K562 (cell line): ENCODE measurements around the gene MFSD2B. TPM values are rescaled to one million over a fixed set of nuclear protein-coding genes. Genes with fewer than 3 reads are reported as not detected.
A peak's percentile ranks its signal among the peaks of the same experiment; 100 is the strongest.

ENCODE experiments used
- CC2D1A ChIP-seq: fragments of 450-650 bp; IDR thresholded peaks from 2 replicates; pipeline ENCODE4 v1.6.1; 2017; ENCODE audit warnings: mild to moderate bottlenecking
- FOXM1 ChIP-seq, 2 experiments: fragments of 450-650 bp in 1 of 2; sonication (generic) in 1 of 2; formaldehyde crosslinking in 1 of 2; IDR thresholded peaks; 2 replicates each; pipeline versions ENCODE4 v1.6.1 to v1.9.0; 2017 to 2022; ENCODE audit warnings: low read depth in 2 of 2, mild to moderate bottlenecking in 2 of 2, missing genetic modification reagents in 1 of 2, moderate library complexity in 1 of 2
- KDM4B ChIP-seq, 2 experiments: fragments of 450-650 bp in 1 of 2; sonication (generic) in 1 of 2; IDR thresholded peaks; 2 replicates each; pipeline ENCODE4 v1.6.1; 2016 to 2017; ENCODE audit warnings: borderline replicate concordance in 2 of 2, antibody characterized with exemption in 1 of 2, low read depth in 1 of 2, mild to moderate bottlenecking in 1 of 2
- KHSRP ChIP-seq: fragments of 450-650 bp; IDR thresholded peaks from 2 replicates; pipeline ENCODE4 v1.6.1; 2017
- MAX ChIP-seq: sonication (generic); formaldehyde crosslinking; IDR thresholded peaks from 2 replicates; pipeline ENCODE4 v1.9.0; 2022; ENCODE audit warnings: mild to moderate bottlenecking, missing genetic modification reagents
- MEF2A ChIP-seq: IDR thresholded peaks from 2 replicates; pipeline ENCODE4 v1.6.1; 2011; ENCODE audit warnings: low read depth, mild to moderate bottlenecking, low read length, moderate library complexity; ENCODE audit not compliant: control insufficient read depth
- NCOA1 ChIP-seq: fragments of 450-650 bp; IDR thresholded peaks from 2 replicates; pipeline ENCODE4 v1.6.1; 2016; ENCODE audit warnings: low read depth
- NFIX ChIP-seq: fragments of 250-450 bp; sonication (Bioruptor Pico); IDR thresholded peaks from 2 replicates; pipeline ENCODE4 v1.4.0; 2020; ENCODE audit warnings: low read depth, mild to moderate bottlenecking, moderate library complexity
- NR4A1 ChIP-seq, 2 experiments: fragments of 250-450 bp in 1 of 2; fragments of 450-650 bp in 1 of 2; sonication (Bioruptor Pico) in 1 of 2; IDR thresholded peaks; 2 replicates each; pipeline versions ENCODE4 v1.4.0 to v1.6.1; 2016 to 2020; ENCODE audit warnings: mild to moderate bottlenecking in 2 of 2, missing compliant biosample characterization in 1 of 2, missing genetic modification characterization in 1 of 2, moderate library complexity in 1 of 2
- PHF21A ChIP-seq: fragments of 450-650 bp; IDR thresholded peaks from 2 replicates; pipeline ENCODE4 v1.6.1; 2017; ENCODE audit warnings: low read depth, borderline replicate concordance
- PYGO2 ChIP-seq: fragments of 450-650 bp; IDR thresholded peaks from 2 replicates; pipeline ENCODE4 v1.6.1; 2016; ENCODE audit warnings: mild to moderate bottlenecking, missing genetic modification characterization, moderate library complexity, missing compliant biosample characterization
- RFX1 ChIP-seq: fragments of 450-650 bp; IDR thresholded peaks from 2 replicates; pipeline ENCODE4 v1.6.1; 2016; ENCODE audit warnings: mild to moderate bottlenecking, moderate library complexity
- SIX5 ChIP-seq, 2 experiments: IDR thresholded peaks; 2 replicates each; pipeline ENCODE4 v1.6.1; 2011; ENCODE audit warnings: low read length in 2 of 2, borderline replicate concordance in 1 of 2, low read depth in 1 of 2, mild to moderate bottlenecking in 1 of 2, moderate library complexity in 1 of 2; ENCODE audit not compliant: insufficient read depth in 1 of 2
- SMARCA4 ChIP-seq: fragments of 450-650 bp; IDR thresholded peaks from 2 replicates; pipeline ENCODE4 v1.6.1; 2016
- SP1 ChIP-seq: sonication (generic); formaldehyde crosslinking; IDR thresholded peaks from 2 replicates; pipeline ENCODE4 v1.8.1; 2022; ENCODE audit warnings: mild to moderate bottlenecking, missing genetic modification reagents
- TCF3 ChIP-seq: sonication (generic); formaldehyde crosslinking; IDR thresholded peaks from 2 replicates; pipeline ENCODE4 v1.4.0; 2020; ENCODE audit warnings: mild to moderate bottlenecking, missing genetic modification reagents
- UBTF ChIP-seq, 2 experiments: IDR thresholded peaks; 2 replicates each; pipeline ENCODE4 v1.6.1; 2012; ENCODE audit warnings: improper control_type of control experiment in 2 of 2, low read depth in 2 of 2, low read length in 2 of 2, borderline replicate concordance in 1 of 2
- ZNF3 ChIP-seq: fragments of 250-450 bp; sonication (Bioruptor Pico); IDR thresholded peaks from 2 replicates; pipeline ENCODE4 v1.5.0; 2021; ENCODE audit warnings: mild to moderate bottlenecking, moderate library complexity
- ZNF384 ChIP-seq: IDR thresholded peaks from 2 replicates; pipeline ENCODE4 v1.6.1; 2012; ENCODE audit warnings: low read depth, low read length, improper control_type of control experiment
- ZNF444 ChIP-seq: fragments of 250-450 bp; sonication (Bioruptor Pico); IDR thresholded peaks from 2 replicates; pipeline ENCODE4 v1.4.0; 2020; ENCODE audit warnings: mild to moderate bottlenecking, moderate library complexity
- polyA plus RNA-seq, 8 experiments: library from polyadenylated mRNA; depleted of rRNA in 4 of 8; stranded (reverse) in 5 of 8; unstranded in 3 of 8; fragments of >200 nt; fragmentation: Nextera tagmentation in 2 of 8; fragmentation: Illumina TruSeq in 1 of 8; extraction: Ambion mirVana in 2 of 8; extraction: Trizol in 1 of 8; gene quantifications; 2 replicates each; pipeline versions ENCODE4 v1.2.1 to v1.2.3, GENCODE V29; 2011 to 2014; ENCODE audit warnings: inconsistent platforms in 1 of 8, missing spikeins in 1 of 8
- total RNA-seq, 7 experiments: library from RNA; depleted of rRNA in 6 of 7; stranded (reverse); fragments of >200 nt in 6 of 7; fragmentation: Illumina TruSeq in 2 of 7; extraction: Trizol in 2 of 7; gene quantifications; 2 replicates each; pipeline versions ENCODE4 v1.2.1 to v1.2.3, GENCODE V29; 2011 to 2021; ENCODE audit warnings: low replicate concordance in 1 of 7
- TF ChIP-seq, protein P1 (sequence below), 2 experiments: IDR thresholded peaks in 1 of 2; conservative IDR thresholded peaks in 1 of 2; 2 replicates each; pipeline ENCODE4 v1.6.1; 2016; ENCODE audit warnings: low read depth in 2 of 2, mild to moderate bottlenecking in 1 of 2, missing compliant biosample characterization in 1 of 2, missing genetic modification characterization in 1 of 2, moderate library complexity in 1 of 2

The MFSD2B gene
- total and polyA plus RNA-seq, 9 of the 15 experiments (the other 6 are each of a cell fraction or from before 2014, with no cell fraction given), result 2.6 to 10.9 (median 6.8) TPM

GRCh38 chr2:24011250-24012104, 1.6 kb downstream of the MFSD2B start (continued):
- TF ChIP-seq SIX5 (IDR thresholded peaks at IDR 0.05; ENCODE audit: borderline replicate concordance in 1 of 2, insufficient read depth in 1 of 2, low read depth in 1 of 2, low read length in 2 of 2), result no peak
- TF ChIP-seq KHSRP, result peak; percentile 75; the same call in 1 of the 2 replicates
- no peak for TF ChIP-seq ZNF384
- TF ChIP-seq RFX1, result no peak
- TF ChIP-seq, protein P1, sequence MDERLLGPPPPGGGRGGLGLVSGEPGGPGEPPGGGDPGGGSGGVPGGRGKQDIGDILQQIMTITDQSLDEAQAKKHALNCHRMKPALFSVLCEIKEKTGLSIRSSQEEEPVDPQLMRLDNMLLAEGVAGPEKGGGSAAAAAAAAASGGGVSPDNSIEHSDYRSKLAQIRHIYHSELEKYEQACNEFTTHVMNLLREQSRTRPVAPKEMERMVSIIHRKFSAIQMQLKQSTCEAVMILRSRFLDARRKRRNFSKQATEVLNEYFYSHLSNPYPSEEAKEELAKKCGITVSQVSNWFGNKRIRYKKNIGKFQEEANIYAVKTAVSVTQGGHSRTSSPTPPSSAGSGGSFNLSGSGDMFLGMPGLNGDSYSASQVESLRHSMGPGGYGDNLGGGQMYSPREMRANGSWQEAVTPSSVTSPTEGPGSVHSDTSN (CRISPR knock-in tag; IDR thresholded peaks at IDR 0.05; ENCODE audit: low read depth), result no peak
- TF ChIP-seq, protein P1 (tag; conservative IDR thresholded peaks at IDR 0.05; ENCODE audit: low read depth), result peak; percentile 64
- TF ChIP-seq SP1, result peak; percentile 51; the same call in 1 of the 2 replicates
- 0 out of 2 replicates have a peak, but pooled peaks have one; percentile 48 for TF ChIP-seq PHF21A
- peak; percentile 97 for TF ChIP-seq CC2D1A
- TF ChIP-seq SMARCA4, result peak; percentile 99
- no peak for TF ChIP-seq NR4A1 (CRISPR knock-in tag; IDR thresholded peaks at IDR 0.05)
- peak; percentile 40; the same call in 1 of the 2 replicates for TF ChIP-seq NR4A1 (tag; IDR thresholded peaks at IDR 0.05)
- TF ChIP-seq ZNF3, result 0 out of 2 replicates have a peak, but pooled peaks have one; percentile 29
- 0 out of 2 replicates have a peak, but pooled peaks have one; percentile 58 for TF ChIP-seq PYGO2 (tag)
- 0 out of 2 replicates have a peak, but pooled peaks have one; percentile 33 for TF ChIP-seq ZNF444 (CRISPR knock-in tag)
- peak; percentile 86 for TF ChIP-seq NCOA1
- 0 out of 4 replicates have a peak, but pooled peaks of 1 of the 2 experiments have one; percentile 23 for TF ChIP-seq KDM4B (IDR thresholded peaks at IDR 0.05; ENCODE audit: borderline replicate concordance in 2 of 2, low read depth in 1 of 2)
- peak; percentile 39 to 64; a peak in 2 of 4 replicates for TF ChIP-seq UBTF (IDR thresholded peaks at IDR 0.05; ENCODE audit: borderline replicate concordance in 1 of 2, low read depth in 2 of 2, low read length in 2 of 2)
- peak; percentile 96 for TF ChIP-seq FOXM1 (IDR thresholded peaks at IDR 0.05; ENCODE audit: low read depth)
- TF ChIP-seq FOXM1 (CRISPR knock-in tag; IDR thresholded peaks at IDR 0.05; ENCODE audit: low read depth), result no peak
- peak; percentile 63 for TF ChIP-seq MEF2A
- TF ChIP-seq TCF3 (CRISPR knock-in tag), result peak; percentile 98
- TF ChIP-seq MAX (CRISPR knock-in tag), result no peak
- TF ChIP-seq NFIX (CRISPR knock-in tag), result no peak
